IPS-20b (cell line): ENCODE measurements around the gene CIDEA.
"Not testable (repeated sequence)": the region's sequence is repeated elsewhere in the genome, so short reads cannot be mapped to it uniquely, and the experiment has no call there.

Experiments
- H3K27ac ChIP-seq: one replicate; pipeline ENCODE4 v1.5.1; 2013; ENCODE audit warnings: low read length
- H3K27me3 ChIP-seq: 2 replicates; pipeline ENCODE4 v1.6.1; 2013; ENCODE audit warnings: mild to moderate bottlenecking, low read length, inconsistent platforms; ENCODE audit not compliant: insufficient read depth
- H3K36me3 ChIP-seq: 2 replicates; pipeline ENCODE4 v1.6.1; 2013; ENCODE audit warnings: low read depth, mild to moderate bottlenecking, inconsistent platforms, low read length, moderate library complexity; ENCODE audit not compliant: insufficient read depth
- H3K4me1 ChIP-seq: 2 replicates; pipeline ENCODE4 v1.6.1; 2013; ENCODE audit warnings: mild to moderate bottlenecking, control low read depth, inconsistent platforms, low read length, moderate library complexity; ENCODE audit not compliant: insufficient read depth
- H3K4me3 ChIP-seq: 2 replicates; pipeline ENCODE4 v1.5.1; 2013; ENCODE audit warnings: mild to moderate bottlenecking, low read length, inconsistent platforms
- H3K9ac ChIP-seq: 2 replicates; pipeline ENCODE4 v1.6.1; 2013; ENCODE audit warnings: low read depth, mild to moderate bottlenecking, inconsistent platforms, low read length, moderate library complexity
- H3K9me3 ChIP-seq: 2 replicates; pipeline ENCODE4 v1.6.1; 2013; ENCODE audit warnings: mild to moderate bottlenecking, low read depth, low read length, inconsistent platforms; ENCODE audit not compliant: insufficient read depth

Gene CIDEA

DNA sequence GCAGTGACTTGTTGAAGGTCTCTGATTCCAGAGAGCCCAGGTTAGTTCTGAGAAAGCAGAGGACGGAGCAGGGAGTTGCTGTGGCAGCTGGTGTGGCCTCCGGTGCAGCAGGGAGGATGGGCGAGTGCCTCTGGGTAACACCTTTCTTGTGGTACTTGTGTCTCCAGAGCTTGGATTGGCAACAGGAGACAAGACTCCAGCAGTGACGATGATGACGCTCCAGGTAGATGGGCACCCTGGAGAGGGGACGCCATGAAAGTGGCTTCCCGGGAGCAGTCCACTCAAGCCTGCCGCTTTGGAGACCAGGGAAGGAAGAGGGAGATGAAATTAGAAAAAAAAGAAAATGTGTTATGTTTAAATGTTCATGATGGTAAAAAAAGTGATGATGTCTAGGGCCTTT lies 23.6 kb upstream of the CIDEA start:
- H3K27me3 ChIP-seq, H3K9me3 ChIP-seq, H3K9ac ChIP-seq, H3K4me1 ChIP-seq, H3K4me3 ChIP-seq, H3K36me3 ChIP-seq, H3K27ac ChIP-seq: not testable (repeated sequence)

DNA sequence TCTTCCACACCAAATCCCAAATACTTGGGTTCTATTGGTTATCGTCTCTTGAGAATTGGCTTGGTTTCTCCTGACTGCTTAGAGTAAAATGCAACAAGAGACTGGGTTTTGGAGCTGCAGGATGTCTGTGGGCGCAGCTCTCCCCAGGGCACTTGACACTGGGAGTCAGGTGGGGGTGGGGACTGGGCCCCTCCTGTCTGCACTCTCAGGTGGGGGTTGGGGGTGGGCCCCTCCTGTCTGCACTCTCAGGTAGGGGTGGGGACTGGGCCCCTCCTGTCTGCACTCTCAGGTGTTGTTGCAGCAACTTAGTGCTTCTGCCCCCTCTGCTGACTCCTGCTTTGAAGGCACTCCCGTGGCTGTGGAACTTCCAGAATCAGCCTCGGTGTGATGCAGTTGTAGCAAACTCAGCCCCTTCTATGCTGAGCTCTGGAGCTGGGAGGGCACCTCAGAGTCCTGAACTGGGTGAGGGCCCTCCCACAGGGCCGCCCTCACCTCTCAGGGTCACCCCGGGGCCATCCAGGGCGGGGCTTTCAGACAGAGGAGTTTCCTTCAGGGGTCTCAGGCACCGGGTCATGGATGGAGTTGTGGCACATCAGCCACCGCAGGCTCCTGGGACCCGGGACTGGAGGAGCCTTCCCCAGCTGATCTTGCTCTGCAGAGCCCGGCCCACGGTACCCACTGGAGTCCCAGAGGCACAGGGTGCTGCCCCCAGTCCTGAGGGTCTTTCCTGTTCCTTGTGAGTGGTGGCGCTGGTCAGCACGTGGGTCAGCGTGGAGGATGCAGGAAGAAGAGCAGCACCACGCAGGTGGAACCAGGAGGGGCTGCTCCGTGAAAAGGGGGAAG lies 22.9 kb upstream of the CIDEA start:
- Histone ChIP-seq H3K27ac (no peak overlapping the region), H3K9ac (no peak overlapping the region), H3K4me3 (no peak overlapping the region), H3K27me3 (no peaks in the 10 kb centered on the region), H3K36me3 (no peaks in the 10 kb centered on the region), H3K9me3 (no peaks in the 10 kb centered on the region), H3K4me1 (no peaks in the 10 kb centered on the region)

DNA sequence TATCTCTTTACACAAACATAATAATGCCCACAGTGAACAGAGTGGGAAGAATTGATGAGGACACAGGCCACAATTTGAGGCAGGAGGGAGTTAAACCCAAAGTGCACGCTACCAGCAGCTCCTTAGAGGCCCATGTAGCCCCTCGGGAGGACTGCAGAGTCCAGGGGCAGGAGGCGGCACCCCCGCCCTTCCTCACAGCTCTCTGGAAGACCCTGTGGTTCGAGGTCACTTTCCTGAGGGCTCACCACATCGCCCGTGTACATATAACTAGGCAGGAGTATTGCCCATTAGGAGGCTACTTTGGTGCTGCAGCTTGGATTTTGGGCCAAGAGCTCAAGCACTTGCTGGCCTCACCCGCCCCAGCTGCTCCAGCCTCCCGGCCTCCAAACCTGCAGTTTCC lies 22.2 kb upstream of the CIDEA start:
- H3K27ac ChIP-seq: no peak overlapping the region
- no peaks in the 10 kb centered on the region for H3K36me3 ChIP-seq
- peaks cover 5% of the 10 kb centered on the region; the same call in 1 of the 2 replicates for H3K27me3 ChIP-seq
- H3K4me3 ChIP-seq: no peak overlapping the region
- H3K4me1 ChIP-seq: no peaks in the 10 kb centered on the region
- no peaks in the 10 kb centered on the region for H3K9me3 ChIP-seq
- H3K9ac ChIP-seq: no peak overlapping the region

- Histone ChIP-seq H3K4me1 (no peaks in the 10 kb centered on the region), H3K36me3 (no peaks in the 10 kb centered on the region), H3K27ac (no peak overlapping the region), H3K4me3 (no peak overlapping the region), H3K9me3 (no peaks in the 10 kb centered on the region), H3K27me3 (peaks cover 6% of the 10 kb centered on the region; the same call in 1 of the 2 replicates), H3K9ac (no peak overlapping the region)
Observed at GRCh38 chr18:12233378-12233777, 20.8 kb upstream of the CIDEA start.

DNA sequence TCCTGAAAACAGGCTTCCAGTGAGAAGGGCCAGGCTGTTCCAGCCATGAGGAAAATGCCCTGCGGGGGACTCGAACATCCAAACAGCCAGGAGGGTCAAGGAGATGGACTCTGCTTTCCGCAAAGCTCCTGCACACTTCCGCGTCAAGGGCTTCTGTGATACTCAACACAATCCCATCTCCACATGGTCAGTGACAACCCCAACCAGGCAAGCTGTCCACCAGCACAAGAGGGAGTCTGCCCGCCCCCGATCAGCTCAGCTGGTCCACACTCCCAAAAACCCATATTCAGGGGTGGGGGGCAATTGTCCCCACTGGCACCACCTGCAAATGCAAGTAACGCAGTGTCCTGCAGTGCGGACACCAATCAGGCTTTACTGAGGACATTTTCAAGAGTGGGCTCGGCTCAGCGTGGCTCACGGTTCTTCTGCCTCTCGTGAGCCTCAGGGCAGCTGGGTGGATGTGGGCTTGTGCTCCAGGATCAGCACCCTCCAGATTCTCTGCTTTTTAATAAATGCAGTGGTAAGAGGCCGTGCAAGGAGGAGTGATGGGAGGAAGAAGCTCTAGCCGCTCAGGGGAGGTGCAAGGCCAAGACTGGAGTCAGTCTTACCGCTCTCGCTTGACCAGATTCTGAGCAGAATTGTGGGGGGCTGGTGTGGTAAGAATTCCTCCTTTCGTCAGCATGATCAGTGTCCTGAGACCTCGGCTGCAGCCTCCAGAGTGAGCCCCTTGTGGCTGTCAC lies 19.5 kb upstream of the CIDEA start:
- H3K27ac ChIP-seq: no peak overlapping the region
- no peak overlapping the region for H3K9ac ChIP-seq

GRCh38 chr18:12236141-12236540 lies 18.0 kb upstream of the CIDEA start:
- no peaks in the 10 kb centered on the region for H3K9me3 ChIP-seq
- no peak overlapping the region for H3K4me3 ChIP-seq
- no peaks in the 10 kb centered on the region for H3K4me1 ChIP-seq
- no peaks in the 10 kb centered on the region for H3K36me3 ChIP-seq
- peaks cover 6% of the 10 kb centered on the region; the same call in 1 of the 2 replicates for H3K27me3 ChIP-seq
- H3K27ac ChIP-seq: no peak overlapping the region
- no peak overlapping the region for H3K9ac ChIP-seq

More for the DNA sequence above, 19.5 kb upstream of the CIDEA start:
- no peaks in the 10 kb centered on the region for H3K4me1 ChIP-seq
- H3K4me3 ChIP-seq: no peak overlapping the region
- no peaks in the 10 kb centered on the region for H3K9me3 ChIP-seq
- H3K36me3 ChIP-seq: no peaks in the 10 kb centered on the region
- H3K27me3 ChIP-seq: peaks cover 6% of the 10 kb centered on the region; the same call in 1 of the 2 replicates

DNA sequence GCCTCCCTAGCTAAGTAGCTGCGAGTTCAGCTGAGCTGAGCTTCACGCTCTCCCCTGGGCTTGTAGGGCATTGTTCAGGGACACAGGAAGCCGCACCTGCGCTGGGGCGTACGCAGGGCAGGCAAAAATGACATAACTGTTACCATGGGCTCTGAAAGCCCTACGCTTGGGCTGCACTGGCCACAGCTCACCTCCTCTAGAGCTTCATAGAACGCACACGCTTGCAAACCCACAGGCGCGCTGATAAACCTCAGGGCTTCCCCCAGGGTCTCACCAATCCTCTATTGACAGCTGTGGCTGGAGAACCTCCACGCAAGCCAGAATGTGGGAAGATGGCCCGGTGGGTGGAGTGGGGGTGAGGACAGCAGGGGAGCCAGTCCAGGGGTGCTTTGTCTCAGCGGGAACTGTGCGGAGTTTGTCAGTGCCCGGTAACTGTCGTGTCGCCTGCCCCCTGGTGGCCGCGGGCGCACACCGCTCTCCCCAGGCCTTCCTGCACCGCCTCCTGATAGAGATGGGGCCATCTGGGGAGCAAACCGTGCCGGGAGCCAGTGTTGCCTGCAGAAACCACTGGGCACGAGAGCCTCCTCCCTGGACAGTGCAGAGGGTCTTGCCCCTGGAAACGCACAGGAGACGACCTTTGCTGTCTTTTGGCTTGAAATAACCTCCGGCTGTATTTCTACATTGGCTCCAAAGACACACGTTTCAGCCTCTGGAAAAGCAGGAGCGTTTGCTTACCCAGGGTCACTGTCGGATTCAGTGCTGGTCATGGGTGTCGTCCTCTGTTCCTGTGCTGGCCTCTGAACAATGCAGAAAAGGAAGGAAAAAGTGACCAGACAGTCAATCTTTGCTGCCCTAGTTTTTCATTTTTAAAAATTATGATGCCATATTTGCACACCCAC lies 17.0 kb upstream of the CIDEA start:
- Histone ChIP-seq H3K9ac (no peak overlapping the region), H3K27ac (no peak overlapping the region), H3K4me1 (no peaks in the 10 kb centered on the region), H3K36me3 (no peaks in the 10 kb centered on the region), H3K9me3 (no peaks in the 10 kb centered on the region), H3K27me3 (peaks cover 6% of the 10 kb centered on the region; the same call in 1 of the 2 replicates), H3K4me3 (no peak overlapping the region)

- H3K27me3 ChIP-seq: peaks cover 6% of the 10 kb centered on the region; the same call in 1 of the 2 replicates
- no peak overlapping the region for H3K4me3 ChIP-seq
- H3K9ac ChIP-seq: no peak overlapping the region
- H3K9me3 ChIP-seq: no peaks in the 10 kb centered on the region
- no peaks in the 10 kb centered on the region for H3K4me1 ChIP-seq
- no peak overlapping the region for H3K27ac ChIP-seq
- H3K36me3 ChIP-seq: no peaks in the 10 kb centered on the region
Observed at GRCh38 chr18:12238826-12239225, 15.3 kb upstream of the CIDEA start.

- no peaks in the 10 kb centered on the region for H3K4me1 ChIP-seq
- peaks cover 6% of the 10 kb centered on the region; the same call in 1 of the 2 replicates for H3K27me3 ChIP-seq
- H3K4me3 ChIP-seq: no peak overlapping the region
- no peaks in the 10 kb centered on the region for H3K9me3 ChIP-seq
- no peaks in the 10 kb centered on the region for H3K36me3 ChIP-seq
- no peak overlapping the region for H3K27ac ChIP-seq
- H3K9ac ChIP-seq: no peak overlapping the region
Observed at GRCh38 chr18:12239431-12239830, 14.7 kb upstream of the CIDEA start.

DNA sequence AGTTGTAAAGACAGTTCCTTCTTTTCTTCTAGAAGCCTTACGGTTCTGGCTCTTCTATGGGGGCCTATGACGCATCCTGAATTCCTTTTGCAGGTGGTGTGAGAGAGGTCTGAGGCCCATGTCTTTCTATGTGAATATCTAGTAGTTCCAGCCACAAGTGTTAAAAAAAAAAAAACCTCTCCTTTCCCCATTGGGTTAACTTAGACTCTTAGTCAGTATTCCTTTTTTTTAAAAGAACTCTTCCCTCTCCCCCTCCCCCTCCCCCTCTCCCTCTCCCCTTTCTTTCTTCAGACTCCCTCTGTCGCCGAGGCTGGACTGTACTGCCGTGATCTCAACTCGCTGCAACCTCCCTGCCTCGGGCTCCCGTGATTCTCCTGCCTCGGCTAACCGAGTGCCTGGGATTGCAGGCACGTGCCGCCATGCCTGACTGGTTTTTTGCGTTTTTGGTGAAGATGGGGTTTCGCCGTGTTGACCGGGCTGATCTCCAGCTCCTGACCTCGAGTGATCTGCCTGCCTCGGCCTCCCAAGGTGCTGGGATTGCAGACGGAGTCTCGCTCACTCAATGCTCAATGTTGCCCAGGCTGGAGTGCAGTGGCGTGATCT lies 11.4 kb upstream of the CIDEA start:
- Histone ChIP-seq H3K9ac (no peak overlapping the region), H3K36me3 (no peaks in the 10 kb centered on the region), H3K4me3 (no peak overlapping the region), H3K9me3 (no peaks in the 10 kb centered on the region), H3K27me3 (peaks cover 21% of the 10 kb centered on the region), H3K27ac (no peak overlapping the region), H3K4me1 (no peaks in the 10 kb centered on the region)

GRCh38 chr18:12243272-12243671 lies 10.9 kb upstream of the CIDEA start:
- H3K4me3 ChIP-seq, H3K4me1 ChIP-seq, H3K9me3 ChIP-seq, H3K36me3 ChIP-seq, H3K9ac ChIP-seq, H3K27ac ChIP-seq: not testable (repeated sequence)
- H3K27me3 ChIP-seq: peaks cover 25% of the 10 kb centered on the region
